T-helper 2 cell (primary cell): ENCODE measurements around the gene CCDC63.

ENCODE experiments used
- DNase-seq, 5 experiments: peaks; one replicate each; pipeline versions ENCODE4 v3.0.0 to v3.0.0-alpha.2; 2012 to 2022

Gene CCDC63

DNA sequence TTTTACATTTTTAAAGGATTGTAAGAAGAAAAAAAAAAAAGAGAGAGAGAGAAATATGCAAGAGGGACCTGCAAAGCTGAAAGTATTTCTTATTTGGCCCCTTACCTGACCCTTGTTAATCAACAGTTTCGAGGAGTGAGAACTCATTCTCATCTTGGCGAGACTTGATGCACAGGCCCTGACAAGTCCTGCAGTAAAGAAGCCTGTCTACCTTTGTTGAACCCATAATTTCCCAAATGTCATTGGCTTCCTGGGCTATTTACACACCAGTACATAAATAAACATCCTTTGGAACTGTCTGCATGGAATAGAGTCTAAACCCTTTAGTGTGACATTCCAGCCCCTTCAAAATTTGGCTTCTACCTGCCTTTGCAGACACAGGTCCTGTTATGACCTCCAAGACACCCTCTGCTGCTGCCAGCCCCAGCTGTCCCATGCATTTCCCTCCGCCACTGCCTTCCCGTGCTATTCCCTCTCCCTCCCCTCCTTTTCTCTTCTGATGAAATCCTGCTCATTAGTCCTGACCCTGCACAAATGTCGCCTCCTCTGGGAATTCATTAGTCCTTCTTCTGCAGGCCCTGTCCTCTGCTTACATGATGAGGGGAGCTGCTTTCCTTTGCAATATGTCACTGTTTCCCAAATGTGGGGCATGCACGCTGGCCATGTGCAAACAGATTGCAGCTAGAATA, 38.5 kb downstream of the CCDC63 start:
- no peak for DNase-seq

- DNase-seq, result no peak
Observed at GRCh38 chr12:110888256-110888991, 41.6 kb downstream of the CCDC63 start.

GRCh38 chr12:110889361-110889760, 42.6 kb downstream of the CCDC63 start:
- no peak for DNase-seq

DNA sequence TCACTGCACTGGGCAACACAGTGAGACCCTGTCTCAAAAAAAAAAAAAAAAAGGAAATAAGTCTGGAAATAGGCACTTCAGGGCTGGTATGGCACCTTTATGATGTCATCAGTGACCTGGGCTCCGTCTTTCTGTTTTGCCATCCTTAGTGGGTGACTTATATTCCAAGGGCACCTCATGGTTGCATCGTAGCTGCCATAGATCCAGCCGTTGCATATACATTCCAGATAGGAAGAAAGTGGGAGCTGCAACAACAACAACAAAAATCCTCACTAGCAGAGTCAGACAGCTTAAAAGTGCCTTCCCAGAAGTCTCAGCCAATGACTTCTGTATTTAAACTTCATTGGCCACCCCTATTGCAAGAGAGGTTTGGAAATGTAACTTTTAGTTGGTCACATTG, 47.2 kb downstream of the CCDC63 start:
- DNase-seq, result no peak

GRCh38 chr12:110896559-110896958, 49.8 kb downstream of the CCDC63 start:
- DNase-seq, result no peak

GRCh38 chr12:110901401-110901800, 54.6 kb downstream of the CCDC63 start:
- DNase-seq, result no peak

GRCh38 chr12:110903511-110903910, 56.7 kb downstream of the CCDC63 start:
- no peak for DNase-seq

DNA sequence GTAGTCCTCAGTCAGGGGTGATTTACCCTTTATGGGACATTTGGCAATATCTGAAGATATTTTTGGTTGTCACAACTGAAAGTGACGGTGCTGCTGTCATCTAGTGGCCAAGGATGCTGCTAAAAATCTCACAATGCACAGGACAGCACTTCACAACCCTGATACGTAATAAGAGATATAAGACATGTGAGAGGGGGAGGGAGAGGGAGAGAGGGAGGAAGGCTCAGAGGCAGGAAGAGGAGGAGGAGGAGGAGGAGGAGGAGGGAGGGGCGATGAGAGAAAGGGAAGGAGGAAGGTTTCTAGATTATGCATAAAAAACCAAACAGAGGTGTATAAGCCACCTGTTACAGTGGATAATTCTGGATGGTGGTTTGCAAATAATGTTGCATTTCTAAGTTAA, 59.3 kb downstream of the CCDC63 start:
- peak in 1 of 5 experiments; percentile 9 for DNase-seq

- no peak for DNase-seq
Observed at GRCh38 chr12:110906516-110906915, 59.7 kb downstream of the CCDC63 start.

DNA sequence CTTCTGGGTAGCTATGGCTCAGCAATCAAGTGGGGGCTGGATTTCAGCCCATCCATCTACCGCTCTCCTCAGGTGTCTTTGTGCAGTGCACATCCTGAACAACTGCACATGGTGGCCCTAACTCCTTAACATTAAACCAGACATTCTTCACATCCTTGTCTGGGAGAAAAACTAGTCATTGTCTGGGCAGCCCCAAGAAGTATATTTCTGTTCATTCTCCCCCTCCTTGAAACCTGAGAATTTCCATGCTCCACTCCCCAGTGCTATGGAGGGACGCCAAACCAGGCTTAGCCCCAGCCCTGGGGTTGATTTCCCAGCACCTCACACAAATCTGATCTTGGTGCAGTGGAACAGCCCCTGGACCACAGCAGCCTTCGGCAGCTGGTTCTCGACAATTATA, 60.2 kb downstream of the CCDC63 start:
- DNase-seq, result no peak

DNA sequence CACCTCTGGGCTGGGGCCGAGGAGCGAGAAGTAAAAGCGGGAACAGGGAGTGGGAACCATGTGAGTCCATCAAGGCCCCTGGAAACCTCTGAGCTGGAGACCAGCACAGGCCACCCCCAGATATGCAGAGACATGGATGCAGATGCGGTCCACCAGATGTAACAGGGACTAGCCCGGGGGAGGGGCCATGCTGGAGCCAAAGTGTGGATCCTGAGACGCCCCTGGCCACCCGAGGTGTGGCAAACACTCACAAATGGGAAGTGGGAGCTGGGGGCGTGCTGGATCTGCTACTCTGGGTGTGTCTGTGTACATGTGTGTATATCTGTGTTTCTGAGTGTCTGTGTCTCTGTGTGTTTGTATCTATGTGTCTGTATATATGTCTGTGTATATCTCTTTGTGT, 60.8 kb downstream of the CCDC63 start:
- no peak for DNase-seq

- DNase-seq, result no peak
Observed at GRCh38 chr12:110908377-110909152, 61.8 kb downstream of the CCDC63 start.

DNA sequence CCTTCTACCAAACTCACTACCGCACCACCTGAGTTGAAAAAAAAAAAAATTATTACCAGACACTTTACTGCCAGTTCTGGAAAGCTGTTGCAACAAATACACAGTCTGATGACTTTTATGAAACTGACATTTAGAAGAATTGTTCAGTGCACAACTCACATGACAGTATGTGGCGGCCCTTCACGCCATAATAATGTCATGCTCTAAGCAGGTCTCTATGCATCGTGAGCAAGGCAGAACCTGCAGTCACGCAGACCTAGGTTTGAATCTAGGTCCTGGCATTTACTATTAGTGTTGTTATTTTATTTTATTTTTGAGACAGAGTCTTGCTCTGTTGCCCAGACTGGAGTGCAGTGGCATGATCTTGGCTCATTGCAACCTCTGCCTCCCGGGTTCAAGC, 65.5 kb downstream of the CCDC63 start:
- DNase-seq, result no peak

- DNase-seq, result no peak
Observed at GRCh38 chr12:110913119-110914056, 66.6 kb downstream of the CCDC63 start.

DNA sequence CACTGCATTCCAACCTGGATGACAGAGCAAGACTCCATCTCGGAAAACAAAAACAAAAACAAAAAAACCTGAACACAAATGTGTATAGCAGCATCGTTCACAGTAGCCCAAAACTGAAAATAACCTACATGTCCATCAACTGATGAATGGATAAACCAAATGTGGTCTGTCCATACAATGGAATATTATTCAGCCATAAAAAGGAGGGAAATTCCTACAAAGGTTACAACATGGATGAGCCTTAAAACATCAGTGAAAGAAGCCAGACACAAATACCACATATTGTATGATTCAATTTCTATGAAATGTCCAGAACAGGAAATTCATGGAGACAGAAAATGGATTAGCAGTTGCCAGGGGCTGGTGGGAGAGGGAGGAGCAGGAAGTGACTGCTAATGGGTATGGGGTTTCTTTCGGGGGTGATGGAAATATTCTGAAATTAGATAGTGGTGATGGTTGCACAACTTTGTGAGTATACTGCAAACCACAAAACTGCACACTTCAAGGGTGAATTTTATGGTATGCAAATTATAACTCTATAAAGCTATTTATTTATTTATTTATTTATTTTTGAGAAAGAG, 69.6 kb downstream of the CCDC63 start:
- DNase-seq, result no peak

- no peak for DNase-seq
Observed at GRCh38 chr12:110917467-110917866, 70.7 kb downstream of the CCDC63 start.

- no peak for DNase-seq
Observed at GRCh38 chr12:110917961-110918360, 71.2 kb downstream of the CCDC63 start.

DNA sequence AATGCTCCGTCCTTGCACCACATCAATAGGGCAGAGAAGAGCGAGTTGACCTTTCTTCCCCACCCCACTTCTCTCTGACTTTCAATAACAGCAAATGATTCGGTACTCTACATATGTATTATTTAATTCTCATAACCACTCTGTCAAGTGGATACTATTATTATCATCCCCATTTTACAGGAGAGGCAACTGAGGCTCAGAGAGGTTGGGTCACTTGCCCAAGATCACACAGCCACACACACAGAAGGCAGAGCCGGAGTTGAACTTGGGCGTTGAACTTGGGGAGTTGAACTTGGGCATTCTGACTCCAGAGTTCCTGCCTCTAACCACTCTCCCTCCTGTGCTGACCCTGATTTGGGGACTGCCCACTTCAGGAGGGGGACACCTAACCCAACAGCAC, 72.9 kb downstream of the CCDC63 start:
- no peak for DNase-seq

GRCh38 chr12:110920324-110920910, 73.6 kb downstream of the CCDC63 start, which contains the start of gene MYL2:
TSS of gene MYL2 (minus strand) at chr12:110920579. CDS start at chr12:110920529, 50 bp downstream.
- DNase-seq, result no peak

GRCh38 chr12:110921262-110921661, 74.5 kb downstream of the CCDC63 start:
- no peak for DNase-seq

- no peak for DNase-seq
Observed at GRCh38 chr12:110922652-110923051, 75.9 kb downstream of the CCDC63 start.

GRCh38 chr12:110923192-110923591, 76.4 kb downstream of the CCDC63 start:
- no peak for DNase-seq
